ENCODE data around the gene MGAT4A.

MGAT4A gene

GRCh38 chr2:98576666-98577312 is 154.1 kb downstream of the MGAT4A start:
- TF ChIP-seq MAX (IDR thresholded peaks at IDR 0.05; ENCODE audit: low read depth, low read length) (no peak), POLR2A (IDR thresholded peaks at IDR 0.05; ENCODE audit: extremely low read depth, insufficient read length) (no peak), MYC (IDR thresholded peaks at IDR 0.05; ENCODE audit: low read depth, low read length) (no peak)
- no peak for DNase-seq (ENCODE audit: low read depth)
- H3K4me3 ChIP-seq (ENCODE audit: low read depth, low read length), result no peak overlapping the region

GRCh38 chr2:98573426-98573825 is 157.5 kb downstream of the MGAT4A start:
- no peak for DNase-seq (ENCODE audit: low read depth)
- TF ChIP-seq MAX (IDR thresholded peaks at IDR 0.05; ENCODE audit: low read depth, low read length) (no peak), MYC (IDR thresholded peaks at IDR 0.05; ENCODE audit: low read depth, low read length) (no peak), CTCF (IDR thresholded peaks at IDR 0.05; ENCODE audit: low read depth, low read length) (no peak), POLR2A (IDR thresholded peaks at IDR 0.05; ENCODE audit: extremely low read depth, insufficient read length) (no peak)
- H3K4me3 ChIP-seq (ENCODE audit: low read depth, low read length), result no peak overlapping the region

- DNase-seq (ENCODE audit: low read depth), result no peak
- TF ChIP-seq MAX (IDR thresholded peaks at IDR 0.05; ENCODE audit: low read depth, low read length) (no peak), POLR2A (IDR thresholded peaks at IDR 0.05; ENCODE audit: extremely low read depth, insufficient read length) (no peak), CTCF (IDR thresholded peaks at IDR 0.05; ENCODE audit: low read depth, low read length) (no peak), MYC (IDR thresholded peaks at IDR 0.05; ENCODE audit: low read depth, low read length) (no peak)
- no peak overlapping the region for H3K4me3 ChIP-seq (ENCODE audit: low read depth, low read length)
Observed at GRCh38 chr2:98572676-98573075, 158.3 kb downstream of the MGAT4A start.

- DNase-seq (ENCODE audit: low read depth), result no peak
- no peak for TF ChIP-seq POLR2A (IDR thresholded peaks at IDR 0.05; ENCODE audit: extremely low read depth, insufficient read length)
- no peak for TF ChIP-seq MAX (IDR thresholded peaks at IDR 0.05; ENCODE audit: low read depth, low read length)
- TF ChIP-seq MYC (IDR thresholded peaks at IDR 0.05; ENCODE audit: low read depth, low read length), result no peak
- no peak for TF ChIP-seq CTCF (IDR thresholded peaks at IDR 0.05; ENCODE audit: low read depth, low read length)
Observed at GRCh38 chr2:98572211-98572610, 158.7 kb downstream of the MGAT4A start.

GRCh38 chr2:98571796-98572195 is 159.1 kb downstream of the MGAT4A start:
- no peak for DNase-seq (ENCODE audit: low read depth)
- no peak overlapping the region for H3K4me3 ChIP-seq (ENCODE audit: low read depth, low read length)
- no peak for TF ChIP-seq MAX (IDR thresholded peaks at IDR 0.05; ENCODE audit: low read depth, low read length)
- no peak for TF ChIP-seq POLR2A (IDR thresholded peaks at IDR 0.05; ENCODE audit: extremely low read depth, insufficient read length)
- no peak for TF ChIP-seq MYC (IDR thresholded peaks at IDR 0.05; ENCODE audit: low read depth, low read length)
- TF ChIP-seq CTCF (IDR thresholded peaks at IDR 0.05; ENCODE audit: low read depth, low read length), result no peak

More at GRCh38 chr2:98572211-98572610, 158.7 kb downstream of the MGAT4A start:
- H3K4me3 ChIP-seq (ENCODE audit: low read depth, low read length), result no peak overlapping the region

- no peak for DNase-seq (ENCODE audit: low read depth)
- TF ChIP-seq MAX (IDR thresholded peaks at IDR 0.05; ENCODE audit: low read depth, low read length), result no peak
- TF ChIP-seq CTCF (IDR thresholded peaks at IDR 0.05; ENCODE audit: low read depth, low read length), result no peak
- TF ChIP-seq POLR2A (IDR thresholded peaks at IDR 0.05; ENCODE audit: extremely low read depth, insufficient read length), result no peak
- TF ChIP-seq MYC (IDR thresholded peaks at IDR 0.05; ENCODE audit: low read depth, low read length), result no peak
- no peak overlapping the region for H3K4me3 ChIP-seq (ENCODE audit: low read depth, low read length)
Observed at GRCh38 chr2:98571121-98571701, 159.7 kb downstream of the MGAT4A start.
